HEK293 (cell line): Measurements from ENCODE around the gene LRRTM4.
"Not testable (repeated sequence)": the region's sequence is repeated elsewhere in the genome, so short reads cannot be mapped to it uniquely, and the experiment has no call there.

Source experiments
- CTCF ChIA-PET: fragments of 350-600 bp; formaldehyde crosslinking; extraction: SDS; loops from one replicate; lab custom pipeline; 2021; ENCODE audit warnings: antibody characterized with exemption; lab: Yijun Ruan, JAX
- POLR2A ChIA-PET: fragments of 300-600 bp; formaldehyde crosslinking; extraction: SDS; loops from one replicate; lab custom pipeline; 2020; ENCODE audit warnings: antibody characterized with exemption, inconsistent platforms; lab: Yijun Ruan, JAX
- H3K27ac ChIP-seq: fragments of 200-500 bp; sonication (Bioruptor generic); 2 replicates; pipeline ENCODE4 v1.5.1; 2014; ENCODE audit warnings: low read depth, low read length, control low read depth, inconsistent platforms; ENCODE audit errors: extremely low read depth
- H3K36me3 ChIP-seq, 2 experiments: fragments of 200-500 bp in 1 of 2; sonication (Bioruptor generic) in 1 of 2; 1 replicate in 1 of 2; 2 replicates in 1 of 2; pipeline ENCODE4 v1.5.1; 2014 to 2017; ENCODE audit warnings: inconsistent platforms in 2 of 2, low read length in 2 of 2; ENCODE audit not compliant: control insufficient read depth in 2 of 2, insufficient read depth in 1 of 2
- H3K4me1 ChIP-seq: fragments of 200-500 bp; sonication (Bioruptor generic); 2 replicates; pipeline ENCODE4 v1.5.1; 2014; ENCODE audit warnings: mild to moderate bottlenecking, low read length, inconsistent platforms; ENCODE audit not compliant: control insufficient read depth, insufficient read depth
- H3K4me3 ChIP-seq: 2 replicates; pipeline ENCODE4 v1.5.1; 2011; ENCODE audit warnings: low read depth, mild to moderate bottlenecking, control low read depth, low read length, moderate library complexity
- H3K9me3 ChIP-seq: fragments of 200-500 bp; sonication (Bioruptor generic); 2 replicates; pipeline ENCODE4 v1.5.1; 2014; ENCODE audit warnings: low read depth, low read length, inconsistent platforms; ENCODE audit not compliant: control insufficient read depth, insufficient read depth
- HIC1 ChIP-seq: fragments of 450-650 bp; formaldehyde crosslinking; IDR thresholded peaks from 2 replicates; pipeline ENCODE4 v1.5.1; 2016; ENCODE audit warnings: missing biosample characterization, missing genetic modification characterization
- KLF1 ChIP-seq: fragments of 450-650 bp; formaldehyde crosslinking; IDR thresholded peaks from 2 replicates; pipeline ENCODE4 v1.5.1; 2016; ENCODE audit warnings: missing biosample characterization, missing genetic modification characterization
- KLF9 ChIP-seq: fragments of 450-650 bp; formaldehyde crosslinking; IDR thresholded peaks from 2 replicates; pipeline ENCODE4 v1.5.1; 2016; ENCODE audit warnings: missing biosample characterization, missing genetic modification characterization, low read depth
- SP3 ChIP-seq: fragments of 450-650 bp; formaldehyde crosslinking; IDR thresholded peaks from 2 replicates; pipeline ENCODE4 v1.5.1; 2016; ENCODE audit warnings: missing biosample characterization, missing genetic modification characterization
- ZBTB44 ChIP-seq: fragments of 450-650 bp; IDR thresholded peaks from 2 replicates; pipeline ENCODE4 v1.5.1; 2018; ENCODE audit warnings: missing biosample characterization, mild to moderate bottlenecking, missing genetic modification characterization
- ZNF157 ChIP-seq: fragments of 450-650 bp; formaldehyde crosslinking; IDR thresholded peaks from 2 replicates; pipeline ENCODE4 v1.5.1; 2016; ENCODE audit warnings: missing biosample characterization, missing genetic modification characterization
- ZNF169 ChIP-seq: fragments of 450-650 bp; formaldehyde crosslinking; IDR thresholded peaks from 2 replicates; pipeline ENCODE4 v1.5.1; 2016; ENCODE audit warnings: missing biosample characterization, missing genetic modification characterization
- ZNF23 ChIP-seq: fragments of 450-650 bp; formaldehyde crosslinking; IDR thresholded peaks from 2 replicates; pipeline ENCODE4 v1.5.1; 2016; ENCODE audit warnings: missing biosample characterization, missing genetic modification characterization, borderline replicate concordance
- ZNF341 ChIP-seq: fragments of 450-650 bp; formaldehyde crosslinking; IDR thresholded peaks from 2 replicates; pipeline ENCODE4; 2016; ENCODE audit warnings: low read depth, missing biosample characterization, missing genetic modification characterization
- ZNF514 ChIP-seq: fragments of 450-650 bp; formaldehyde crosslinking; IDR thresholded peaks from 2 replicates; pipeline ENCODE4 v1.5.1; 2016; ENCODE audit warnings: missing biosample characterization, missing genetic modification characterization
- ZNF521 ChIP-seq: fragments of 450-650 bp; formaldehyde crosslinking; IDR thresholded peaks from 2 replicates; pipeline ENCODE4 v1.5.1; 2017; ENCODE audit warnings: missing biosample characterization, mild to moderate bottlenecking, missing genetic modification characterization
- ZNF529 ChIP-seq: fragments of 450-650 bp; formaldehyde crosslinking; IDR thresholded peaks from 2 replicates; pipeline ENCODE4 v1.5.1; 2017; ENCODE audit warnings: missing genetic modification characterization, missing biosample characterization; ENCODE audit not compliant: insufficient replicate concordance
- ZNF549 ChIP-seq: fragments of 450-650 bp; IDR thresholded peaks from 2 replicates; pipeline ENCODE4 v1.5.1; 2018; ENCODE audit warnings: missing biosample characterization, missing genetic modification characterization, mild to moderate bottlenecking, inconsistent platforms, moderate library complexity
- ZNF624 ChIP-seq: fragments of 450-650 bp; formaldehyde crosslinking; IDR thresholded peaks from 2 replicates; pipeline ENCODE4 v1.5.1; 2017; ENCODE audit warnings: missing biosample characterization, missing genetic modification characterization
- ZNF629 ChIP-seq: fragments of 450-650 bp; formaldehyde crosslinking; IDR thresholded peaks from 2 replicates; pipeline ENCODE4 v1.5.1; 2017; ENCODE audit warnings: missing biosample characterization, missing genetic modification characterization
- ZNF768 ChIP-seq: fragments of 450-650 bp; formaldehyde crosslinking; IDR thresholded peaks from 2 replicates; pipeline ENCODE4 v1.5.1; 2018; ENCODE audit warnings: missing biosample characterization, mild to moderate bottlenecking, missing genetic modification characterization
- ZNF776 ChIP-seq: fragments of 450-650 bp; formaldehyde crosslinking; IDR thresholded peaks from 2 replicates; pipeline ENCODE4 v1.5.0; 2017; ENCODE audit warnings: missing biosample characterization, missing genetic modification characterization, borderline replicate concordance
- TF ChIP-seq, protein P1 (sequence below): fragments of 450-650 bp; formaldehyde crosslinking; IDR thresholded peaks from 2 replicates; pipeline ENCODE4 v1.5.1; 2016; ENCODE audit warnings: missing biosample characterization, missing genetic modification characterization, borderline replicate concordance
- TF ChIP-seq, protein P2 (sequence below): fragments of 450-650 bp; formaldehyde crosslinking; IDR thresholded peaks from 2 replicates; pipeline ENCODE4 v1.5.1; 2016; ENCODE audit warnings: missing biosample characterization, missing genetic modification characterization, low read depth
- TF ChIP-seq, protein P3 (sequence below): fragments of 450-650 bp; formaldehyde crosslinking; IDR thresholded peaks from 2 replicates; pipeline ENCODE4 v1.5.1; 2016; ENCODE audit warnings: missing biosample characterization, missing genetic modification characterization

The LRRTM4 gene

GRCh38 chr2:77101796-77102452, 420.3 kb downstream of the LRRTM4 start:
- H3K9me3 ChIP-seq: no peaks in the 10 kb centered on the region
- CTCF ChIA-PET: no interaction called here
- H3K27ac ChIP-seq: no peak overlapping the region
- no peaks in the 10 kb centered on the region for H3K4me1 ChIP-seq
- POLR2A ChIA-PET: no interaction called here
- no peak overlapping the region for H3K4me3 ChIP-seq
- no peaks in the 10 kb centered on the region for H3K36me3 ChIP-seq
- TF ChIP-seq ZNF529 (tag by site-specific recombination): no peak
- TF ChIP-seq, protein P1, sequence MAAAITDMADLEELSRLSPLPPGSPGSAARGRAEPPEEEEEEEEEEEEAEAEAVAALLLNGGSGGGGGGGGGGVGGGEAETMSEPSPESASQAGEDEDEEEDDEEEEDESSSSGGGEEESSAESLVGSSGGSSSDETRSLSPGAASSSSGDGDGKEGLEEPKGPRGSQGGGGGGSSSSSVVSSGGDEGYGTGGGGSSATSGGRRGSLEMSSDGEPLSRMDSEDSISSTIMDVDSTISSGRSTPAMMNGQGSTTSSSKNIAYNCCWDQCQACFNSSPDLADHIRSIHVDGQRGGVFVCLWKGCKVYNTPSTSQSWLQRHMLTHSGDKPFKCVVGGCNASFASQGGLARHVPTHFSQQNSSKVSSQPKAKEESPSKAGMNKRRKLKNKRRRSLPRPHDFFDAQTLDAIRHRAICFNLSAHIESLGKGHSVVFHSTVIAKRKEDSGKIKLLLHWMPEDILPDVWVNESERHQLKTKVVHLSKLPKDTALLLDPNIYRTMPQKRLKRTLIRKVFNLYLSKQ: no peak

- POLR2A ChIA-PET: no interaction called here
- Histone ChIP-seq H3K4me3 (no peak overlapping the region), H3K4me1 (no peaks in the 10 kb centered on the region), H3K9me3 (no peaks in the 10 kb centered on the region), H3K27ac (no peak overlapping the region), H3K36me3 (no peaks in the 10 kb centered on the region)
- no peak for TF ChIP-seq ZNF341 (tag by site-specific recombination)
- no peak for TF ChIP-seq ZNF549 (tag by site-specific recombination)
- TF ChIP-seq ZNF157 (tag by site-specific recombination): no peak
- TF ChIP-seq ZNF776 (tag by site-specific recombination): no peak
- TF ChIP-seq ZNF514 (tag by site-specific recombination): no peak
- no peak for TF ChIP-seq ZNF169 (tag by site-specific recombination)
- TF ChIP-seq ZNF768 (tag by site-specific recombination): no peak
- no peak for TF ChIP-seq ZNF624
- TF ChIP-seq ZBTB44: no peak
- TF ChIP-seq KLF9 (tag by site-specific recombination): no peak
- TF ChIP-seq SP3 (tag by site-specific recombination): no peak
- TF ChIP-seq HIC1: no peak
- no peak for TF ChIP-seq ZNF629
- TF ChIP-seq, protein P2, sequence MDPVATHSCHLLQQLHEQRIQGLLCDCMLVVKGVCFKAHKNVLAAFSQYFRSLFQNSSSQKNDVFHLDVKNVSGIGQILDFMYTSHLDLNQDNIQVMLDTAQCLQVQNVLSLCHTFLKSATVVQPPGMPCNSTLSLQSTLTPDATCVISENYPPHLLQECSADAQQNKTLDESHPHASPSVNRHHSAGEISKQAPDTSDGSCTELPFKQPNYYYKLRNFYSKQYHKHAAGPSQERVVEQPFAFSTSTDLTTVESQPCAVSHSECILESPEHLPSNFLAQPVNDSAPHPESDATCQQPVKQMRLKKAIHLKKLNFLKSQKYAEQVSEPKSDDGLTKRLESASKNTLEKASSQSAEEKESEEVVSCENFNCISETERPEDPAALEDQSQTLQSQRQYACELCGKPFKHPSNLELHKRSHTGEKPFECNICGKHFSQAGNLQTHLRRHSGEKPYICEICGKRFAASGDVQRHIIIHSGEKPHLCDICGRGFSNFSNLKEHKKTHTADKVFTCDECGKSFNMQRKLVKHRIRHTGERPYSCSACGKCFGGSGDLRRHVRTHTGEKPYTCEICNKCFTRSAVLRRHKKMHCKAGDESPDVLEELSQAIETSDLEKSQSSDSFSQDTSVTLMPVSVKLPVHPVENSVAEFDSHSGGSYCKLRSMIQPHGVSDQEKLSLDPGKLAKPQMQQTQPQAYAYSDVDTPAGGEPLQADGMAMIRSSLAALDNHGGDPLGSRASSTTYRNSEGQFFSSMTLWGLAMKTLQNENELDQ (tag by site-specific recombination): no peak
- no peak for TF ChIP-seq ZNF23 (tag by site-specific recombination)
- TF ChIP-seq, protein P3, sequence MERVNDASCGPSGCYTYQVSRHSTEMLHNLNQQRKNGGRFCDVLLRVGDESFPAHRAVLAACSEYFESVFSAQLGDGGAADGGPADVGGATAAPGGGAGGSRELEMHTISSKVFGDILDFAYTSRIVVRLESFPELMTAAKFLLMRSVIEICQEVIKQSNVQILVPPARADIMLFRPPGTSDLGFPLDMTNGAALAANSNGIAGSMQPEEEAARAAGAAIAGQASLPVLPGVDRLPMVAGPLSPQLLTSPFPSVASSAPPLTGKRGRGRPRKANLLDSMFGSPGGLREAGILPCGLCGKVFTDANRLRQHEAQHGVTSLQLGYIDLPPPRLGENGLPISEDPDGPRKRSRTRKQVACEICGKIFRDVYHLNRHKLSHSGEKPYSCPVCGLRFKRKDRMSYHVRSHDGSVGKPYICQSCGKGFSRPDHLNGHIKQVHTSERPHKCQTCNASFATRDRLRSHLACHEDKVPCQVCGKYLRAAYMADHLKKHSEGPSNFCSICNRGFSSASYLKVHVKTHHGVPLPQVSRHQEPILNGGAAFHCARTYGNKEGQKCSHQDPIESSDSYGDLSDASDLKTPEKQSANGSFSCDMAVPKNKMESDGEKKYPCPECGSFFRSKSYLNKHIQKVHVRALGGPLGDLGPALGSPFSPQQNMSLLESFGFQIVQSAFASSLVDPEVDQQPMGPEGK (tag by site-specific recombination): no peak
- no peak for TF ChIP-seq ZNF521
- no peak for TF ChIP-seq KLF1 (tag by site-specific recombination)
- CTCF ChIA-PET: no interaction called here
Measured at GRCh38 chr2:77099961-77100360, 422.2 kb downstream of the LRRTM4 start.

DNA sequence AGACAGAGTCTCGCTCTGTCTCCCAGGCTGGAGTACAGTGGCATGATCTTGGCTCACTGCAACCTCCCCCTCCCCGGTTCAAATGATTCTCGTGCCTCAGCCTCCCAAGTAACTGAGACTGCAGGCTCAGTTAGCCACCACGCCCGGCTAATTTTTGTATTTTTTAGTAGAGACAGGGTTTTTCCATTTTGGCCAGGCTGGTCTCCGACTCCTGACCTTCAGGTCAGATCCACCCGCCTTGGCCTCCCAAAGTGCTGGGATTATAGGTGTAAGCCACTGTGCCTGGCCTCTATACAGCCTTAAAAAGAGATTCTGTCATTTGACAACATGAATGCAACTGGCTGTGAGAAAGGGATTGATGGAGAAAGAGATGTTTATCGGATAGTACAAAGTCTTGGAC, 426.7 kb downstream of the LRRTM4 start:
- POLR2A ChIA-PET, H3K4me3 ChIP-seq, H3K9me3 ChIP-seq, H3K4me1 ChIP-seq, H3K27ac ChIP-seq, CTCF ChIA-PET, H3K36me3 ChIP-seq: not testable (repeated sequence)
